PC-3 (cell line): Measurements from ENCODE around the gene HEYL. TPM values are rescaled to one million over a fixed set of nuclear protein-coding genes. Genes with fewer than 3 reads are reported as not detected.

ENCODE experiments used
- ATAC-seq: fragments of 200-7000 bp; cut with Tn5 transposase; 2 replicates; pipeline ENCODE4 v1.9.1; 2020; ENCODE audit warnings: mild to moderate bottlenecking, moderate library complexity
- BruUV-seq: library from RNA; stranded (reverse); fragments of 400-500 nt; replicated peaks from 2 replicates; lab custom pipeline; 2021; lab: Mats Ljungman, UMichigan
- CTCF ChIA-PET: fragments of 300-600 bp; sonication (Branson Sonifier 250); formaldehyde crosslinking; loops from one replicate; lab custom pipeline; 2022; ENCODE audit warnings: antibody characterized with exemption; lab: Charles Lee
- POLR2A ChIA-PET: fragments of 300-600 bp; sonication (Branson Sonifier 250); formaldehyde crosslinking; loops from one replicate; lab custom pipeline; 2022; ENCODE audit warnings: antibody characterized with exemption; ENCODE audit not compliant: unreplicated experiment; lab: Charles Lee
- DNase-seq: peaks from one replicate; pipeline ENCODE4 v3.0.0-alpha.2; 2015
- H2AFZ ChIP-seq: fragments of 300-600 bp; sonication (generic); 2 replicates; pipeline ENCODE4 v1.6.0; 2016; ENCODE audit warnings: antibody characterized with exemption, low read length
- H3F3A ChIP-seq: fragments of 300-600 bp; sonication (generic); one replicate; pipeline ENCODE4 v1.6.0; 2017; ENCODE audit warnings: antibody characterized with exemption, low read length, control low read depth, mild to moderate bottlenecking; ENCODE audit not compliant: unreplicated experiment
- H3K27ac ChIP-seq: fragments of 300-600 bp; sonication (generic); 2 replicates; pipeline ENCODE4 v1.5.1; 2016; ENCODE audit warnings: mild to moderate bottlenecking, low read length
- H3K27me3 ChIP-seq: fragments of 300-600 bp; sonication (generic); 2 replicates; pipeline ENCODE4 v1.6.1; 2016; ENCODE audit warnings: low read length, mixed read lengths
- H3K36me3 ChIP-seq: fragments of 300-600 bp; sonication (generic); 2 replicates; pipeline ENCODE4 v1.6.1; 2016; ENCODE audit warnings: low read depth, mixed run types, low read length, mixed read lengths
- H3K4me1 ChIP-seq: fragments of 300-600 bp; sonication (generic); 2 replicates; pipeline ENCODE4 v1.5.1; 2016; ENCODE audit warnings: low read length; ENCODE audit not compliant: insufficient read depth
- H3K4me2 ChIP-seq: fragments of 300-600 bp; sonication (generic); 2 replicates; pipeline ENCODE4 v1.6.0; 2016; ENCODE audit warnings: low read length
- H3K4me3 ChIP-seq: fragments of 300-600 bp; sonication (generic); 2 replicates; pipeline ENCODE4 v1.5.1; 2016; ENCODE audit warnings: mild to moderate bottlenecking, low read length, mixed read lengths
- H3K79me2 ChIP-seq: fragments of 300-600 bp; sonication (generic); 2 replicates; pipeline ENCODE4 v1.6.1; 2017; ENCODE audit warnings: low read length, mixed read lengths
- H3K9ac ChIP-seq: fragments of 300-600 bp; sonication (generic); 2 replicates; pipeline ENCODE4 v1.6.0; 2016; ENCODE audit warnings: mild to moderate bottlenecking, low read length
- H3K9me2 ChIP-seq: fragments of 300-600 bp; sonication (generic); replicated peaks from 2 replicates; pipeline ENCODE4 v1.6.1; 2016; ENCODE audit warnings: mixed run types, low read length, mixed read lengths
- H3K9me3 ChIP-seq: fragments of 300-600 bp; sonication (generic); 2 replicates; pipeline ENCODE4 v1.6.1; 2016; ENCODE audit warnings: low read length, mixed read lengths
- H4K20me1 ChIP-seq: fragments of 300-600 bp; sonication (generic); 2 replicates; pipeline ENCODE4 v1.6.1; 2016; ENCODE audit warnings: low read length, mixed read lengths
- EZH2 ChIP-seq: fragments of 300-600 bp; sonication (generic); IDR thresholded peaks from one replicate; pipeline ENCODE4 v1.6.1; 2017; ENCODE audit warnings: antibody characterized with exemption, mild to moderate bottlenecking, low read length; ENCODE audit not compliant: unreplicated experiment
- EZH2phosphoT487 ChIP-seq: fragments of 300-600 bp; sonication (generic); IDR thresholded peaks from 2 replicates; pipeline ENCODE4 v1.6.1; 2018; ENCODE audit warnings: mild to moderate bottlenecking, antibody characterized with exemption, low read length, borderline replicate concordance
- intact Hi-C: fragments of 100-400 bp; cut with micrococcal nuclease; formaldehyde crosslinking; loops from 2 replicates; pipeline ENCODE4 v1.9.0; 2023
- total RNA-seq: library from RNA; depleted of rRNA; stranded (reverse); fragments of >200 nt; gene quantifications from 2 replicates; pipeline ENCODE4 v1.2.3, GENCODE V29; 2014
- TF ChIP-seq, protein P1 (sequence below): fragments of 300-600 bp; sonication (generic); conservative IDR thresholded peaks from 2 replicates; pipeline ENCODE4 v1.5.1; 2017; ENCODE audit warnings: antibody characterized with exemption, low read depth, mild to moderate bottlenecking, low read length

The HEYL gene
- total RNA-seq, 1 experiment from 2014 or later: not detected

GRCh38 chr1:39681294-39681693, 41.9 kb upstream of the HEYL start:
- H2AFZ ChIP-seq: no peak overlapping the region
- H3K27me3 ChIP-seq: peaks cover 7% of the 10 kb centered on the region; the same call in 1 of the 2 replicates
- no peak overlapping the region for H3K27ac ChIP-seq
- no peaks in the 10 kb centered on the region for H3F3A ChIP-seq
- H4K20me1 ChIP-seq: no peaks in the 10 kb centered on the region
- ChIA-PET CTCF (no interaction called here), POLR2A (no interaction called here)
- H3K79me2 ChIP-seq: no peaks in the 10 kb centered on the region
- DNase-seq (no peak), ATAC-seq (no peak)
- H3K4me1 ChIP-seq: no peaks in the 10 kb centered on the region
- no peak overlapping the region for H3K4me2 ChIP-seq
- no peak overlapping the region for H3K4me3 ChIP-seq
- H3K9me2 ChIP-seq: no peaks in the 10 kb centered on the region
- H3K36me3 ChIP-seq: no peaks in the 10 kb centered on the region
- BruUV-seq: no TSS peak
- H3K9me3 ChIP-seq: no peaks in the 10 kb centered on the region
- intact Hi-C loops: no loop called here
- no peak for TF ChIP-seq EZH2
- no peak for TF ChIP-seq EZH2phosphoT487
- TF ChIP-seq, protein P1, sequence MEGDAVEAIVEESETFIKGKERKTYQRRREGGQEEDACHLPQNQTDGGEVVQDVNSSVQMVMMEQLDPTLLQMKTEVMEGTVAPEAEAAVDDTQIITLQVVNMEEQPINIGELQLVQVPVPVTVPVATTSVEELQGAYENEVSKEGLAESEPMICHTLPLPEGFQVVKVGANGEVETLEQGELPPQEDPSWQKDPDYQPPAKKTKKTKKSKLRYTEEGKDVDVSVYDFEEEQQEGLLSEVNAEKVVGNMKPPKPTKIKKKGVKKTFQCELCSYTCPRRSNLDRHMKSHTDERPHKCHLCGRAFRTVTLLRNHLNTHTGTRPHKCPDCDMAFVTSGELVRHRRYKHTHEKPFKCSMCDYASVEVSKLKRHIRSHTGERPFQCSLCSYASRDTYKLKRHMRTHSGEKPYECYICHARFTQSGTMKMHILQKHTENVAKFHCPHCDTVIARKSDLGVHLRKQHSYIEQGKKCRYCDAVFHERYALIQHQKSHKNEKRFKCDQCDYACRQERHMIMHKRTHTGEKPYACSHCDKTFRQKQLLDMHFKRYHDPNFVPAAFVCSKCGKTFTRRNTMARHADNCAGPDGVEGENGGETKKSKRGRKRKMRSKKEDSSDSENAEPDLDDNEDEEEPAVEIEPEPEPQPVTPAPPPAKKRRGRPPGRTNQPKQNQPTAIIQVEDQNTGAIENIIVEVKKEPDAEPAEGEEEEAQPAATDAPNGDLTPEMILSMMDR: no peak
- H3K9ac ChIP-seq: no peak overlapping the region

DNA sequence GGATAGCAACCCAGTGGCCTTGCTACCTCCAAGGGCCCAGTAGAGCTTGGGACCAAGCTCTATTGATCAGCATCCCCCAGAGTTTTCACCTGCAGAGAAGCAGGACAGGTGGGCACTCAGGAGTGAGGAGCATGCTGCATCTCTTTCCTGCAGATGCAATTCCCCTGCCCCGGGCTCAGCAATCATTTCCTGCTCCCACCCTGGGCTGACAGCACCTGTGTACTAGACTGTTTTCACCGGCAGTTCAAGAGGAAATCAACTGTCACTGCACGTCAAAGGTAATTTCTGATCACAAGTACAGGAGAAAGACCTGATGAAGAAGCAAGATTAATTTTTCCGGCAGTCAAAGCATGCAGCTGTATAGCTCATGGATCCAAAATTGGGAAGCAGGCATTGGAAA, 41.3 kb upstream of the HEYL start:
- BruUV-seq: no TSS peak
- H4K20me1 ChIP-seq: no peaks in the 10 kb centered on the region
- CTCF ChIA-PET: no interaction called here

DNA sequence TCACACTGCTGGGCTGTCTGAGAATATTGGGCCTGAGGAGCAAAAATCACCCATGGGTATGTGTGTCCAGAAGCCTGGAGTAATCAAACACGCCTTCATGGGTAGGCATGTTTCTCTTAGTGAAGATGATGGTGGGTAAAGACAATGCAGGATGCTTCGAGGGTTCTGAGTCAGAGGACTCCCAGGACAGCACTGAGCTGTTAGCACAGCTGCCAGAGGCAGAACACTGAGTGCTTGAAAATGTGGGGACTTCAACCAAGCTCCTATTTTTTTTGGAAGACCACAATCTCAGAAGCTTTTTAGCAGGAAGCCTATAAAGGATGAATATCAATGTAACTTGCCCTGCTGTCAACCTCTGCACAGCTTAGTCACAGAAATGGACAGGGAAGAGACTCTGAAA, 40.4 kb upstream of the HEYL start:
- no peaks in the 10 kb centered on the region for H4K20me1 ChIP-seq
- H2AFZ ChIP-seq: no peak overlapping the region
- intact Hi-C loops: no loop called here
- ATAC-seq (no peak), DNase-seq (no peak)
- peaks cover 7% of the 10 kb centered on the region; the same call in 1 of the 2 replicates for H3K27me3 ChIP-seq
- ChIA-PET POLR2A (no interaction called here), CTCF (no interaction called here)
- H3K9ac ChIP-seq: no peak overlapping the region
- no peaks in the 10 kb centered on the region for H3K9me2 ChIP-seq
- TF ChIP-seq, protein P1: no peak
- TF ChIP-seq EZH2phosphoT487: no peak
- no peak for TF ChIP-seq EZH2
- no TSS peak for BruUV-seq
- no peaks in the 10 kb centered on the region for H3K36me3 ChIP-seq
- H3K4me1 ChIP-seq: no peaks in the 10 kb centered on the region
- H3K9me3 ChIP-seq: no peaks in the 10 kb centered on the region
- no peak overlapping the region for H3K27ac ChIP-seq
- H3K79me2 ChIP-seq: no peaks in the 10 kb centered on the region
- no peaks in the 10 kb centered on the region for H3F3A ChIP-seq
- H3K4me2 ChIP-seq: no peak overlapping the region
- no peak overlapping the region for H3K4me3 ChIP-seq

More for the DNA sequence above, 41.3 kb upstream of the HEYL start:
- intact Hi-C loops: no loop called here
- no peaks in the 10 kb centered on the region for H3K9me2 ChIP-seq
- peaks cover 7% of the 10 kb centered on the region; the same call in 1 of the 2 replicates for H3K27me3 ChIP-seq
- no peaks in the 10 kb centered on the region for H3K9me3 ChIP-seq
- no peaks in the 10 kb centered on the region for H3K79me2 ChIP-seq
- TF ChIP-seq EZH2 (no peak), EZH2phosphoT487 (no peak)
- TF ChIP-seq, protein P1: no peak
- ATAC-seq: no peak
- H3K36me3 ChIP-seq: no peaks in the 10 kb centered on the region
- DNase-seq: no peak
- H2AFZ ChIP-seq: no peak overlapping the region
- H3K9ac ChIP-seq: no peak overlapping the region
- no peak overlapping the region for H3K27ac ChIP-seq
- H3K4me2 ChIP-seq: no peak overlapping the region
- no peaks in the 10 kb centered on the region for H3K4me1 ChIP-seq
- H3K4me3 ChIP-seq: no peak overlapping the region
- H3F3A ChIP-seq: no peaks in the 10 kb centered on the region
- POLR2A ChIA-PET: no interaction called here
